IPS-18a (cell line): ENCODE measurements around the gene PRRG3.

ENCODE experiments used
- H3K27ac ChIP-seq: one replicate; pipeline ENCODE4 v1.5.1; 2013; ENCODE audit warnings: low read length
- H3K27me3 ChIP-seq: one replicate; pipeline ENCODE4 v1.6.1; 2013; ENCODE audit warnings: mild to moderate bottlenecking, low read length; ENCODE audit not compliant: control insufficient read depth, insufficient read depth
- H3K36me3 ChIP-seq: one replicate; pipeline ENCODE4 v1.6.1; 2013; ENCODE audit warnings: low read depth, low read length; ENCODE audit not compliant: control insufficient read depth
- H3K4me1 ChIP-seq: one replicate; pipeline ENCODE4 v1.6.1; 2013; ENCODE audit warnings: low read depth, low read length; ENCODE audit not compliant: control insufficient read depth
- H3K4me3 ChIP-seq: one replicate; pipeline ENCODE4 v1.5.1; 2013; ENCODE audit warnings: low read length
- H3K9ac ChIP-seq: one replicate; pipeline ENCODE4 v1.6.1; 2013; ENCODE audit warnings: mild to moderate bottlenecking, low read length, moderate library complexity
- H3K9me3 ChIP-seq: one replicate; pipeline ENCODE4 v1.6.1; 2013; ENCODE audit warnings: low read depth, low read length; ENCODE audit not compliant: control insufficient read depth

Gene PRRG3

GRCh38 chrX:151750511-151750910 is 55.3 kb downstream of the PRRG3 start:
- Histone ChIP-seq H3K9ac (no peak overlapping the region), H3K4me1 (no peaks in the 10 kb centered on the region), H3K4me3 (no peak overlapping the region), H3K36me3 (no peaks in the 10 kb centered on the region), H3K9me3 (peaks cover 7% of the 10 kb centered on the region), H3K27me3 (peaks cover 4% of the 10 kb centered on the region), H3K27ac (no peak overlapping the region)

- H3K27me3 ChIP-seq: peaks cover 4% of the 10 kb centered on the region
- H3K9me3 ChIP-seq: peaks cover 12% of the 10 kb centered on the region
- H3K4me1 ChIP-seq: no peaks in the 10 kb centered on the region
- no peak overlapping the region for H3K4me3 ChIP-seq
- no peak overlapping the region for H3K9ac ChIP-seq
- H3K27ac ChIP-seq: no peak overlapping the region
- no peaks in the 10 kb centered on the region for H3K36me3 ChIP-seq
These were observed 57.6 kb downstream of the PRRG3 start for GRCh38 chrX:151752847-151753246.

- peaks cover 4% of the 10 kb centered on the region for H3K27me3 ChIP-seq
- H3K4me3 ChIP-seq: no peak overlapping the region
- H3K27ac ChIP-seq: no peak overlapping the region
- no peaks in the 10 kb centered on the region for H3K4me1 ChIP-seq
- H3K9ac ChIP-seq: no peak overlapping the region
- H3K9me3 ChIP-seq: peaks cover 13% of the 10 kb centered on the region
- no peaks in the 10 kb centered on the region for H3K36me3 ChIP-seq
These were observed 58.2 kb downstream of the PRRG3 start for GRCh38 chrX:151753313-151754046.

DNA sequence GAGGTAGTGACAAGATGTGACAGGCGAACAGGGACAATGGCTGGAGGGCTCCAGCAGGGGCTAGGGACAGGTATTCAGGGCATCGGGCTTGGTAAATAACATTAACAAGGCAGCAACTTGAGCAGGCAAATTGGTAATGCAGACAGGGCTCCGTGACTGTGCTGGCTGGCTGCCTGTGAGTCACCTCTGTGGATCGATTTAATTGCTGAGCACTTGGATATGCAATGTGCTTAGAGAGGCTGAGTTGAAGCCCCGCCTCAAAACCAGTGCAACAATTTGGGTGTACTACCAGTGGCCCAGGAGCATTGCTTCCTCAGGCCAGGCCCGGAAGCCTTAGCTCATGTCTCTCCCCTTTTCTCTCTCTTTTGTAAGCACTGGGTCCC is 58.8 kb downstream of the PRRG3 start:
- Histone ChIP-seq H3K9ac (no peak overlapping the region), H3K27ac (no peak overlapping the region), H3K36me3 (no peaks in the 10 kb centered on the region), H3K4me3 (no peak overlapping the region), H3K27me3 (peaks cover 4% of the 10 kb centered on the region), H3K4me1 (no peaks in the 10 kb centered on the region), H3K9me3 (peaks cover 13% of the 10 kb centered on the region)

DNA sequence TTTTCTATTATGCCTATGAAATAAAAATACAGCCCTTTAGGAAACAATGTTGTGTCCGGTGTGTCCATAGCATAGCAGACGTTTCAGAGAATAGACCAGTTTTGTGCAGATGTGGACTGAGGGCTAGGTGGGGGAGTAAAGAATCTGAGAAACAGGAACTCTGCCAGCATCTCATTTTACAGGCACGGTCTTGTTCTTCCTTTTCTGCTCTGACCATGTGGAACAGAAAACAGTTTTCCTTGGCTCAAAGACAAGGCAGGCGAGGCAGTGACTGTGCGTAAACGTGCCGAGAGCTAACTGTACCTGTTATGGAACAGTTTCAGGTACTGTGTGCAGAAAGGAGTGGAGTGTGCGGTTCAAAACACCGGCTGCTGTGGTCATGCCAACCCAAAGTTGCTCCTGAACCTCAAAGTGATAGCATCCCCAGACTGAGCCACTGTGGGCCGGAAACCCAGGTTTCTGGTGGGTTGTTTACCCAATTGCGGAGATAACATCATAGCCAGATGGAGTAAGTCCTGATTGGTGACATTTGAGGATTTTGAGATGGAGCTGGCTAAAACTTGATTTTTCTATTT is 59.5 kb downstream of the PRRG3 start:
- H3K4me1 ChIP-seq: no peaks in the 10 kb centered on the region
- H3K27me3 ChIP-seq: peaks cover 4% of the 10 kb centered on the region
- H3K9ac ChIP-seq: no peak overlapping the region
- H3K27ac ChIP-seq: no peak overlapping the region
- no peak overlapping the region for H3K4me3 ChIP-seq
- H3K36me3 ChIP-seq: no peaks in the 10 kb centered on the region
- H3K9me3 ChIP-seq: peaks cover 13% of the 10 kb centered on the region
